Gastrocnemius medialis (tissue), 4 donors: ENCODE data around the gene TXNRD2. TPM values are rescaled to one million over a fixed set of nuclear protein-coding genes. Genes with fewer than 3 reads are reported as not detected.
A peak's percentile ranks its signal among the peaks of the same experiment; 100 is the strongest.

ENCODE experiments used
- ATAC-seq, 2 donors: fragments of 150-250 bp; one replicate each; pipeline ENCODE4 v1.9.1; 2016
- DNase-seq, 2 donors: peaks; one replicate each; pipeline ENCODE4 v3.0.0-alpha.2; 2019
- H3K27ac ChIP-seq, 4 donors: fragments of 200-600 bp; sonication (generic); 1 replicate in 1 of 4; 2 replicates in 3 of 4; pipeline ENCODE4 v1.5.1; 2016 to 2018; ENCODE audit warnings: mild to moderate bottlenecking in 2 of 4, moderate library complexity in 1 of 4
- H3K27me3 ChIP-seq, 3 donors: fragments of 200-600 bp; sonication (generic) in 2 of 3; 1 replicate in 1 of 3; 2 replicates in 2 of 3; pipeline versions ENCODE4 v1.5.1 to v1.6.0; 2016 to 2019; ENCODE audit warnings: mild to moderate bottlenecking in 1 of 3, moderate library complexity in 1 of 3
- H3K36me3 ChIP-seq, 2 donors: fragments of 200-600 bp; sonication (generic) in 1 of 2; one replicate each; pipeline ENCODE4 v1.5.1; 2017 to 2018
- H3K4me1 ChIP-seq, 2 donors: fragments of 200-600 bp; sonication (generic) in 1 of 2; one replicate each; pipeline ENCODE4 v1.5.1; 2016 to 2017; ENCODE audit warnings: mild to moderate bottlenecking in 2 of 2
- H3K4me3 ChIP-seq, 4 donors: fragments of 200-600 bp; sonication (generic) in 3 of 4; 1 replicate in 1 of 4; 2 replicates in 3 of 4; pipeline ENCODE4 v1.5.1; 2016 to 2019; ENCODE audit warnings: mild to moderate bottlenecking in 2 of 4
- H3K9me3 ChIP-seq, 3 donors: fragments of 200-600 bp; sonication (generic) in 2 of 3; 1 replicate in 1 of 3; 2 replicates in 2 of 3; pipeline ENCODE4 v1.5.1; 2016 to 2019
- CTCF ChIP-seq, 5 experiments: fragments of 450-650 bp in 3 of 5; fragments of 200-600 bp in 2 of 5; sonication (generic) in 2 of 5; IDR thresholded peaks in 4 of 5; conservative IDR thresholded peaks in 1 of 5; 1 replicate in 4 of 5; 2 replicates in 1 of 5; pipeline ENCODE4 v1.5.1; 2016 to 2019; ENCODE audit warnings: antibody characterized with exemption in 5 of 5, mild to moderate bottlenecking in 3 of 5, moderate library complexity in 3 of 5
- POLR2A ChIP-seq, 2 donors: fragments of 450-650 bp; IDR thresholded peaks; one replicate each; pipeline ENCODE4 v1.6.1; 2017; ENCODE audit warnings: antibody characterized with exemption in 2 of 2, mild to moderate bottlenecking in 2 of 2, moderate library complexity in 2 of 2
- in situ Hi-C, 4 donors: fragments of 200-750 bp; cut with MboI; loops; one replicate each; pipeline versions ENCODE4 v1.15.0 to v1.8.0; 2017; ENCODE audit warnings: low sequenced_read_pairs in 4 of 4
- intact Hi-C: fragments of 100-400 bp; cut with DNase I; formaldehyde crosslinking; loops from one replicate; pipeline ENCODE4 v1.15.1; 2023; ENCODE audit warnings: low total_unique reads
- total RNA-seq, 4 donors: library from RNA; depleted of rRNA; stranded (reverse); fragments of >200 nt; gene quantifications; one replicate each; pipeline versions ENCODE4 v1.1.0 to v1.2.3, GENCODE V29; 2016

The TXNRD2 gene
- total RNA-seq, 4 donors from 2014 or later, result 9.0 to 18.0 (median 14.4) TPM

GRCh38 chr22:19882446-19883381, 58.9 kb downstream of the TXNRD2 start:
- in situ Hi-C loops, result no loop called here
- Histone ChIP-seq H3K9me3 (no peaks in the 10 kb centered on the region), H3K4me1 (peaks cover 0 to 12% of the 10 kb centered on the region in 2 donors), H3K4me3 (no peak overlapping the region), H3K36me3 (no peaks in the 10 kb centered on the region), H3K27ac (no peak overlapping the region), H3K27me3 (no peaks in the 10 kb centered on the region)
- no peak for TF ChIP-seq CTCF (IDR thresholded peaks at IDR 0.05 in 4 of 5, conservative IDR thresholded peaks at IDR 0.05 in 1 of 5)
- no peak for TF ChIP-seq POLR2A (IDR thresholded peaks at IDR 0.05)
- no peak for DNase-seq
- intact Hi-C loops, result no loop called here
- no peak for ATAC-seq

GRCh38 chr22:19880786-19881569, 60.6 kb downstream of the TXNRD2 start:
- Histone ChIP-seq H3K9me3 (no peaks in the 10 kb centered on the region), H3K27me3 (no peaks in the 10 kb centered on the region), H3K27ac (no peak overlapping the region), H3K36me3 (no peaks in the 10 kb centered on the region), H3K4me3 (no peak overlapping the region), H3K4me1 (peaks cover 0 to 9% of the 10 kb centered on the region in 2 donors)
- ATAC-seq (peak in 1 of 2 donors; percentile 21), DNase-seq (peak in 1 of 2 donors; percentile 9)
- no peak for TF ChIP-seq POLR2A (IDR thresholded peaks at IDR 0.05)
- TF ChIP-seq CTCF (IDR thresholded peaks at IDR 0.05 in 4 of 5, conservative IDR thresholded peaks at IDR 0.05 in 1 of 5), result no peak
- intact Hi-C loops (no loop called here), in situ Hi-C loops (no loop called here)

- no peak overlapping the region for H3K4me3 ChIP-seq
- H3K27ac ChIP-seq, result no peak overlapping the region
- in situ Hi-C loops (no loop called here), intact Hi-C loops (no loop called here)
- no peaks in the 10 kb centered on the region for H3K36me3 ChIP-seq
- no peaks in the 10 kb centered on the region for H3K27me3 ChIP-seq
- H3K4me1 ChIP-seq, result peaks cover 0 to 9% of the 10 kb centered on the region in 2 donors
- H3K9me3 ChIP-seq, result no peaks in the 10 kb centered on the region
- no peak for TF ChIP-seq POLR2A (IDR thresholded peaks at IDR 0.05)
- no peak for TF ChIP-seq CTCF (IDR thresholded peaks at IDR 0.05 in 4 of 5, conservative IDR thresholded peaks at IDR 0.05 in 1 of 5)
- DNase-seq (peak in 1 of 2 donors; percentile 8), ATAC-seq (no peak)
Observed at GRCh38 chr22:19879992-19880785, 61.4 kb downstream of the TXNRD2 start.

- Histone ChIP-seq H3K27me3 (no peaks in the 10 kb centered on the region), H3K36me3 (no peaks in the 10 kb centered on the region), H3K4me3 (no peak overlapping the region), H3K4me1 (peaks cover 0 to 9% of the 10 kb centered on the region in 2 donors), H3K27ac (no peak overlapping the region), H3K9me3 (no peaks in the 10 kb centered on the region)
- in situ Hi-C loops (no loop called here), intact Hi-C loops (no loop called here)
- ATAC-seq (no peak), DNase-seq (no peak)
- TF ChIP-seq POLR2A (IDR thresholded peaks at IDR 0.05) (no peak), CTCF (IDR thresholded peaks at IDR 0.05 in 4 of 5, conservative IDR thresholded peaks at IDR 0.05 in 1 of 5) (no peak)
Observed at GRCh38 chr22:19879643-19879991, 62.0 kb downstream of the TXNRD2 start.
